Renal cortex interstitium (tissue), 11 donors: Measurements from ENCODE around the gene B3GAT3. TPM values are rescaled to one million over a fixed set of nuclear protein-coding genes. Genes with fewer than 3 reads are reported as not detected.

Experiments used
- DNase-seq, 11 donors: peaks; one replicate each; pipeline ENCODE4 v3.0.0-alpha.2; 2013; ENCODE audit warnings: low read depth in 9 of 11, low spot score in 4 of 11; ENCODE audit errors: extremely low read depth in 1 of 11
- polyA plus RNA-seq, 3 donors: library from polyadenylated mRNA; unstranded; fragments of 120-200 nt; gene quantifications; one replicate each; pipeline ENCODE4 v1.2.1, GENCODE V29; 2013; ENCODE audit not compliant: insufficient read length in 3 of 3

The B3GAT3 gene
- polyA plus RNA-seq, 3 donors: 20.8 to 42.2 (median 36.5) TPM

DNA sequence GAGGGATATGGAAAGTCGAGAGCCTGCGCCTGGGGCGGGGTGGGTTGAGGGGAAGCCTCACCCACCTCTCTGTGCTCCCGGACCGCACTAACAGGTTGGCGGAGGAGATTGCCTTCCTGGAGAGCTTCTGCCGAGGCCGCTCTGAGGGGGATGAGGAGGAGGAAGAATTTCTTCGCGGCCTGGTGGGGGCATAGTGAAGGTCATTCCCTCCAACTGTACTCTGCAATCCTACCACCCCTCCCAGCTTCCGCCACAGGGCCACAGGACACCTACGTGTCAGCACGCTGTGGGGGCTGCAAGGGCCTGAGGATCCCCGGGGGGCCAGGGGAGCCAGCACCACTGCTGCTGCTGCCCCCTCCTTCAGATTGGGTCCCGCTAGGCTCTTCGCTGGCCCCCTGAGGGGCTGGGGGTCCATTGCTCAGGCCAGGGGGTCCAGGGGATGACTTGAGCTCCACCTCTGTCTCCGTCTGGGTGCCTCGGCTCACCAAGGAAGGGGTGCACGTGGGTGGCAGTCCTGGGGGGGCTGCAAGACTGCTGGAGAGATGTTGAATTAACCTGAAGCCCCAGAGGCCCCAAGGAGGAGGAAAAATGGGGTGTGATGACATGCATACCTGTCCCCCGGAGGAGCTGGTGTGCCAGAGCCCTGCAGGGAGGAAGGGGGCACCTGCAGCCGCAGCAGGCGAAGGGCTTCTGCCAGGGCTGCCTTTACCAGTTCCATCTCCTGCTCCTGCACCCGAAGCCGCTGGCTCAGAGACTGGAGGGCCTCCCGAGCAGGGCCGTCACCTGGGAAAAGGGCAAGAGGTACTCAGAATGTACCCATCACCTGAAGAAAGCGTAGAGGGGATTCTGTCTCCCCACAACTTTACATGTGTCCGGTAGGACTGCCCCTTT is 10.7 kb downstream of the B3GAT3 start:
- no peak for DNase-seq

DNA sequence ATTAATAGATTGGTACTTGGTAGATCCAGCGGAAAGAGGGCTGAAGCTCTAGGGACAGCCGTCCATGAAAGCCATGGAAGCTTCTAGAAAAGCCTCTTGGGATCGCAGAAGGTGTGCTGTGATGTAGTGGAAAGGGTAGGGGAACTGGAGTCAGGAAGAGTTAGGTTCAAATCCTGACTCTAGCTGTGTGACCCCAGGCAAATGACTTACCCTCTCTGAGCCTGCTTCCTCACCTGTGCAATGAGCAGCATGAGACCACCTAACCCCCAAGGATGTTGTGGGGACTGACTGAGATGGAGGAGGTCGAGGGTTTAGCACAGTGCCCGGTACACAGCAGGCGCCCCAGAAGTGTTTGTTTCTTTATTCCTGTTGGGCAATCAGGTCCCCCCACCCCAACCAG is 11.4 kb downstream of the B3GAT3 start:
- no peak for DNase-seq

DNA sequence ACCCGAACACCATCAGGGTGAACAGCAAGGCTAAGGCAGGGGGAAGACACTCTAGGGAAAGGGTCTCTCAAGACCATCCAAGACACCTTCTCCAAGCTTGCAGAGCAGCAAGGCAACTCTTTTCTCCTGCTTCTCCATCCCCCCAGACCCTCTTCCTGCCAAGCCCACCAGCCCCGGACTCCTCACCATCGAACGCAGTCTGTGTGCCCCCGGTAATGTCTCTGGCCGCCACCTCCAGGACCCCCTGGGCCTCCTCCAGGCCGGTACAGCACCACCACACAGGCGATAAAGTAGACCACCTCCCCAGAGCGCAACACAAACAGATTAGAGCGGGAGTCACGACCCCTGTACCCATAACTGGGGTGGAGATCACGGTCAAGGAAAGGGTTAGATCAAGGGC is 13.0 kb downstream of the B3GAT3 start:
- no peak for DNase-seq

DNA sequence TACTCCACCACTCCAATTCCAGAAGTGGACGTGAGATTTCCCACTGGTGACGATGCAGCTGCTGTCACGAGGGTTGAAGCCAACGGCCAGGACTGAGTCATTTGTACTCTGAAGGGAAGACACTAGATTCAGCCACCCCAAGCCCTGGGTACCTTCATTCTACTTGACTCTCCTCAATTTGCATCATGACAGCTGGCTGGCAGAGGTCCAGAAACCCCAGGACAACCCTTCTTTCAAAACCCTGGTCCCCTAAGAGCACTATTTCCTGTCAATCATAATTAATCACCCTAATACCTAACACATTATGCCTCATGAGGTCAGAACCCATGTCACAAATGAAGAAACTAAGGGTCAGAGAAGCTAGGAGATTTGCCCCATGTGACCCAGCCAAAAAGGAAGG is 14.1 kb downstream of the B3GAT3 start:
- DNase-seq: no peak

DNA sequence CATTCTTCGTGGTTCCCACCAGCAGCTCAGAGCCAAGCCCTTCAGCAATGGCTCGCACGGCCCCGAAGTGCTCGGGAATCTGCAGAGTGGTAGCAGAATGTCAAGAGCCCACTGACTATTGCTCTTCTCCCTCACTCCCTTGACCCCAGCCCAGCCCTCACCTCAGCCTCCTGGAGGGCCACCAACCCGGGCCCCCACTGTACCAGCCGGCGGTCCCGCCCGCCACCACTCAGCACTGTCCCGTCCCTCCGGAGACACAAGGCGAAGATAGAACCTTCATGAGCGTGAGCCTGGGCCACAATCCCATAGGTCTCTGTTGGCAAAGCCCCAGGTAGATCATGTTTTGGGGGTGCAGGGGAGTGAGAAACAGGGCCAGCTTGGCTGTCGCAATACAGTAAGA is 15.9 kb downstream of the B3GAT3 start:
- no peak for DNase-seq

DNA sequence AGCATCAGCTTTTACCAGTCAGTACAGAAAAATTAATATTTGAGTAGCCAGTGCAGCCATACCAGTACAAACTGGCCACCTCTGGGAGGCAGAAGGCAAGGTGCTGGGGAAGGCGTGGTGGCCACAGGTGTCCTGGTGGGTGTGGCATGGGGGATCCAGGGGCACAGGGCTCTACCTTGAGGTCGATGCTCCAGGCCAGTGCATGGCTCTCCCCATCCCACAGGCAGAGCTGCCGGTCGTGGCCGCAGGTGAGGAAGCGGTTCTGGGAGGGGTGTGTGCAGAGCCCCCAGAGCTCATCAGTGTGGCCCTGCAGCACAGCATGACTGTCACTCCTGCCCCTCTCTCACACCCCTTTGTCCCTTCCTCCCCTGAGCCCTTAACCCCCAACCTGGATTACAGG is 16.3 kb downstream of the B3GAT3 start:
- no peak for DNase-seq

DNA sequence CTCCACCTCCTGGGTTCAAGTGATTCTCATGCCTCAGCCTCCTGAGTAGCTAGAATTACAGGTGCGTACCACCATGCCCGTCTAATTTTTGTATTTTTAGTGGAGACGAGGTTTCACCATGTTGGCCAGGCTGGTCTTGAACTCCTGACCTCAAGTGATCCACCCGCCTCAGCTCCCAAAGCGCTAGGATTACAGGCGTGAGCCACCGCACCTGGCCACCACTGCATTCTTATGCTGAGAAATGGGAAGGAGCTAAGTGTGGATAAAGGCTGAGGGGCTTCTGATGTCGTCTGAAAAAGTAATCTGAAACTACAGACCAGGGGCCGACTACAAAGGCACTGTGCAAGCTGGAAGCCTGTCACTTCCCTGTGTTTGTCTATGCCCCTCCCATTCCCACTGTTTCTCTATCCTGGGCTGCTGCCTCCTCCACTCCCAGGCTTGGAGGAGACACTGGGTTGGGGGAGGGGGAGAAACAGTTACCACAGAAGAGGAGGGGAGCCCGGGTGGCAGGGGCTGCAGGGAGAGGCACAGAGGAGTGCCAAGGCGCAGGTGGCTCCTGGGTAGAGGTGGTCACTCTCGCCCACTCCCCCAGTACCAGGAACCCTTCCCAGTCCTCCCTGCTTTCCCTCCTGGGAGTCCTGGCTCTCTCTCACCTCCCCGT is 17.2 kb downstream of the B3GAT3 start:
- DNase-seq: peak in 4 of 11 donors; percentile 42 to 57 (median 48)

DNA sequence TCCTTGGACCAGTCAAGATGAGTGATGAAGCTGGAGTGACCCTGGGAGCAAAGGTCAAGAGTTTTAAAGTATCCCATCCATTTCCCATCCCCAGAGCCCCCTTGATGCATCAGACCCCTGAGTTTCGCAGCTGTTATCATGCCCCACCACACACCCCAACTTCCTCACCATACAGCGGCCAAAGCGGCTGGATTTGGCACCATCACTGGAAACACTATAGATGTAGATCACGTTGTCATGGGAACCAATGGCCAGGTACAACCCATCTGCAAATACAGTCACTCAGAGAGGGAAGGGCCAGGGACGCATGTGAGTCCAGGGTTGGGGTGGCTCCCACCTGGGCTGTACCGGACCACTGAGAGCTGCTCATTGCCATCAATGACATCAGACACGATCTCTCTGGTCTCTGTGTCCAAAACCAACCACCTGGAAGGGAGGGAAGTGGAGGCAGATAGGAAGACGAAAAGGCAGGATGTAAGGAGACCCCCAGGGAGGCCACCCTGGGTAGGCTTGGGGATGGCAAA is 17.9 kb downstream of the B3GAT3 start:
- DNase-seq: no peak

DNA sequence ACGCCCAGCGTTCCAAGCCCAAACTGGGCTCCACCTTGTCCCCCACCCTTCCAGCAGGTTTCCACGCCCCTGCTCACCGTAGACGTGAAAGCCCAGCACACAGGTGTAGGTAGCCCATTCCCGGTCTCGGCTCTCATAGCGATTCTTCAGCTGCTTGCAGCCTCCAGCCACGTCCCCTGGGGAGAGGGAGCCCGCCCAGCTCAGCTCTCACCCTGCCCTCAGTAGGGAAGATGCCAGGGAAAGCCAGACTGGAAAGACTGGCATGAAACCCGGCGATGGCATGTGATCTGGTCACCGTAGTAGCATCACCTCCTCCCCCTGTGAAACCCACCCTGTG is 18.7 kb downstream of the B3GAT3 start:
- DNase-seq: no peak

DNA sequence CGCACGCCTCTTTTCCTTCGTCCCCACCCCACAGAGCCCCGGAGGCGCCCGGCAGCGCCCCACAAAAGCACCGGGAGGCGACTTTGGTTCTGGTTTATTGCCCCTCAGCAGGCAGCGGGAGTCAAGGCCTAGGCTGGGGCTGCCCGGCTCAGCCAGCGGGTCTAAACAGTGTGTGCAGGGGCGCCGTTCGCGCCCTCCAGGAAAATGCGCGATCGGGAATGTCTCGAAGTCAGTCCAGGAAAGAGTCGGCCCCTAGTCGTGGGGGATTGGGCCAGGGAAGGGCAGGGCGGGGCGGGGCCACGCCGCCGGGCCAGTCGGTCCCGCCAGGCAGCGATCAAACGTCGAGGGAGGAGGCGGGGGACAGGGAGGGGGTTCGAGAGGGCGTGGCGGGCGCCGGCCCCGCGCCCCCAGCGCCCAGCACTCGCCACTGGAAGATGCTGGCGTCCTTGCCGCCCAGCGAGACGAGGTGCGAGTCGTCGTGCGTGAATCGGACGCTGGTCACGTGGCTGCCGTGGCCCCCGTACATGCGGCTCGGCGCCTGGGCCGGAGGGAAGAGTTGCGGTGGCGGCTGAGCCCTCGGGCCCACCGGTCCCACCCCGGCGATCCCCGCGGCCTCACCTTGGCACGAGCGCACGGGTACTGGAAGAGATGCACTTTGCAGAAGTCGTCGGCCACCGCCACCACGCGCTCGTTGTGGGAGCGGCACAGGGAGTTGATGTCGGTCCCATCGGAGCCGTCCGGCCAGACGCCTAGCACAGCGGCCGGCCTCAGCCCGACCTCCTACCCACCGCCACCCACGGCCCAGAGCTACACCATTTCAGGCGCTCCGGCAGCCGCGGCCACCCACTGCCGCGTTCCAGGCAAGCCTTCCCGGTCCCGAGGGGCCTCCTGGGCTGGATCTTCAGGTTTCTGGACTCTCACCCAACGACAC is 19.4 kb downstream of the B3GAT3 start:
- DNase-seq: peak in 5 of 11 donors; percentile 44 to 51 (median 47)

DNA sequence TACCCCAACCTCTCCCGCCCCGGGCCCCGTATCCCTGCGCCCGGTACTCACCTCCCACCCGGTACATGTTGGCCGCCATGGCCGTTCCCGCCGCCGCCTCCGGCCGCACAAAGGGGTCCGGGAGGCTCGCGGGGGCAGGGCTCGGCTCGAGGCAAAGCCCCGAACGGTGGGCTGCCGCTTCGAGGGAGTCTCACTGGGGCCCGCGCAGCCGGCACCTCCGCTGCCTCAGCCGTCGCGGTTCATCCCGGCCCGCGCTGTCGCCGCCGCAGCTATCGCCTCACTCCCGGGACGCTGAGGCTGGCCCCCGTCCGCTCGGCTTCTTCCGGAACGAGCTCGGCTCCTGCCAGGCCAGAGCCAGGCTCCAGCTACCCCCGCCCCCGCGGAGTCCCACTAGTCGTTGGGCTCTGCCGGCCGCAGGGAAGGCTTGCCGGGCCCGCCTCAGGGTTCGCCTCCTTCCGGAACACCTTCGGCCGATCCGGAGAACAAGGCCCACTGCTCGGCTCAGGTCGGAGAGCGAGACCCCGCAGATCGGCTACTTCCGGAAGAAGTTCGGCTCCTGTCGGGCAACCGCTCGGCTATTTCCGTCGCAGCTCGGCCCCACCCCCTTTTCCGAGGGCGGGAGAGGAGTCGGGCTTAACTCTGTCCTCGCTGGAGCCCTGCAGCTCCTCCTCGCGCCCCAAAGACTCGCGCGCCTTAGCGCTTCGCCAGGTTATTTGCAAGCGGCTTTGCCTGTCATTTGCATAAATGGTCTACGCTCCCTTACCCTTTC is 20.2 kb downstream of the B3GAT3 start, which contains the start of gene MTA2:
Gene MTA2, minus strand, starts transcription at position 494 of the 769 bp plus-strand sequence. Its CDS starts 415 bp downstream, at position 79.
- DNase-seq: peak; percentile 95 to 97 (median 96)

DNA sequence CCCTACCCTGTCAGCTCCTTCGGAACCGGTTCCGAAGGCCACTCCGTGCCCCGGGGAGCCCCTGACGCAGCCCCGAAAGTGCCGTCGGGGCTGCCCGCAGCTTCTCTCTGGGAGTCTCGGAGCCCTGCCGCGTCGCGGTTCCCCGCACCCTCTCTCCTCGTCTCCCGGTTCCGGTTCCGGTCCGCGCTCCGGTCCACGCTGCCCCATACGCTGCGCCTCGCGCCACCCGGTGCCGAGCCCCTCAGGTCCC is 20.7 kb downstream of the B3GAT3 start:
- DNase-seq: no peak

DNA sequence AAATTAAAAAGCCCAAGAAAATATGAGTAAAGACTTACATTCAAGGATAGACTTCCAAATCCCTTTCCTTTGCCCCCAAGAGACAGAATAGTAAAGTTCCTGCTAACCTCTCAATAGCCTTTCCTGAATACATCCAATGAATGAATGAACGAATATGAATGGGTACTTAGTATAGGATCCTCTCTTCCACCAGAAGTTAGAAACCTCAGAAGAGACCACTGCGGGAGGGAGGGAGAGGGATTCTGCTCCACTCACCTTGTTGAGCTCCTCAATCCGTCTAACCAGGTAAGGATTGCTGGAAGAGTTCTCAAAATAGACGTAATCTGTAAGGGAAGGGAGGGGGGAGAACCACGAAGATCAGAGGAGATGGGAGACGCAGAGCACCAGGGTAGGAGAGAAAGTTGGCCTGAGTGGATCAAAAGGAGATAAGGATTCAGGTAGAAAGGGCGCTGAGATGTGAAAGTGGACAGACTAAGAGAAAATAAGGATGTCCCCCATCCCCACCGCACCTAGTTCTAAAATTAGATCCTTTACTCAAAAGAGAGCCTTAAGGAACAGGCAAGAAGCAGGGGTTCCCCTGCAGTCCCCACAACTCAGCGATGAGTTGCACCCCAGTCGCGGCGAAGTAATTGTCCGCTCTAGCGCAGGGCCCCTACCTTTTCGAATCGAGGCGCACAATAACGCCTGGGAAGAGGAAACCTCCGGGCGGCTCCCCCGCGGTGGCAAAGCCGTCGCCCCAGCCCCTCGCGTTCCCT is 21.2 kb downstream of the B3GAT3 start:
- DNase-seq: no peak

DNA sequence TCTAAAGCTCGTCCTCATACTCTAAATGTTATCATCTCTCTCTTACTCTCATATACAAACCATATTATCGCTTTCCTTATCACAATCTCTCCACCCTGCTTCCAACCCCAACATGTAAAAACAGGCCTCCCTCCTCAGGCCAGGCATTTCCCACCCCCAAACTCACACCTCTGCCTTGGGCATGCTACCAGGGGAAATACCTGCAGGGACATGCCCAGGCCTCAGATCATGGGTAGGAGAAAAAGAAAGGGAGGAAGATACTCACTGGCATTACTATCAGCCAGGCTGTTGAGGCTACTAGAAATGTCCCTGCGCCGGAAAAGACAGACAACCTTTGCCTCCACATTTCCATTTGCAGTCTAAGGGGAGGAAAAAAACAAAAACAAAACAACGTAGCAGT is 21.9 kb downstream of the B3GAT3 start:
- no peak for DNase-seq

DNA sequence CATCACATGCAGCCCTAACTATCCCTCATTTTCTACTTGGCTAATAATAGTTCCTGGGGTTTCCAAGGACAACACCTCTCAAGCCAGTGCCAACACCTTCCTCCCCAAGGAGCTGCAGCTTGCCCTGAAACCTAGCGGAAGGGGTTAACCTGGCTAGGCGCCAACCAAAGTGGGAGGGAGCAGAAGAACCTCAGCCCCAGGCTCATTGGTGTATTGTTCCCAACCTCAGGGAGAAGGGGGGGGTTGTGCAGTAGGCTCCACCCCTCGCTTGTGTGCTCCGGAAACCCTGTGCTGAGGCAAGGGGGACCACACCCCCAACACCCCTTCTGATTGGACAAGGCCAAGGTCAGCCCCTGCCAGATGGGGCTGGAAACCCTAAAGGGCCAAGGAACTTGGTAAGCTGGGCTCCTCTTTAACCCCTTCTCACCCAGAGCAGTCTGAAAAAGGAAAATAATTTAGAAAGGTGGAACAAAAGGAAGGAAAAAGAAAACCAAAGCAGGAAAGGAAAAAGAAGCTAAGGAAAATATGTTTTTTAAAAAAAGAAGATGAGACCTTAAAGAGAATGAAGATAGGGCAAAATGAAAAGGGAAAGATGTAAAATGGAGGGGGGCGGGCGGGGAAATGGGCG is 22.6 kb downstream of the B3GAT3 start:
- peak in 10 of 11 donors; percentile 78 to 95 (median 90) for DNase-seq

DNA sequence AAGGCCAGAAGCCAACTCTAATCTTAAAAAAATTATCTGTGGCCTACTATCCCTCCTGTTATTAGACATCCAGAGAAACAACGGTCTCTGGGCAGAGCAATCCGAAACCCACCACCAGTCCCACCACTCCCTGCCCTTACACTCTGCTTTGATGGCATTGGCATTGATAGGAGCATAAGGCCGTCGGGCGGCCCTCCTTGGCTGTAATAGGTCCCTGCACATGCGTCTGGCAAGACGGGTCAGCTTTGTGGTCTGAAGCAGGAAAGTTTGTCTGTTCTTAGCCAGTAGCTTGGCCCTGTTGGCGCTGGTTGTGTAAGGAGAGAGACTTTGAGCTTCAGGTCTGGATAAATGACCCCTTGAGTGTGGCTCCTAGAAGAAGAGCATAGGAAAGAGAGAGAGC is 26.7 kb downstream of the B3GAT3 start:
- DNase-seq: no peak

DNA sequence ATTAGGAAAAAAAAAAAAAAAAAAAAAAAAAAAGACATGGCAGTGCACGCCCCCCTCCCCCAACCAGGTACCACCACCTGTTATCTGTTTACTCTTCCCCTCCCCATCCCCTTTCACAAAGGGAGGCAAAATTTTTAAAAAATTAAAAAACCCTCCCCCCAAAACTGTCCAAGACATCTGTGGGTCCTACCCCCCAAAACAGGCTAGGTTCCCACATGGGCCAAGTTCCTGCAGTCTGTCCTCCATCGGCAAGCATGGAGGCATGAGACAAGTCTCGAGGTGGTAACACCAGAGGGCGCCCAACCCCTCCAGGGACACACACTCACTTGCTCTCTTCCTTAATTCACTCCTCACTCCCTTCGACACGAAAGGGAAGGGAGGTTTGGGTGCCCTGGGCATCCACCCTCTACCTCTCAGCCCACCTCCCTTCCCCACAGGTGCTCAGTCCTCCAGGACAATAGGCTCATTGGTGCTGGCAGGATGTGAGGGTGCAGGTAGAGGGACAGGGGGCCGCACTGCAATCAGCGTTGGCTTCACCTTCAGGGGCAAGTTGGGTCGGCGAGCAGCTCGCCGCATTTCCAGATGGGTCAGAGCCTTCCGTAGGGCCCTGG is 28.2 kb downstream of the B3GAT3 start:
- peak in 4 of 11 donors; percentile 46 to 51 (median 50) for DNase-seq
